GM19239 (cell line): ENCODE measurements around the gene FAT4.

Experiments
- DNase-seq: peaks from one replicate; pipeline ENCODE4 v3.0.0; 2011; ENCODE audit warnings: low spot score; ENCODE audit not compliant: insufficient read length
- FAIRE-seq: peaks from 2 replicates; lab custom pipeline; 2011; peaks lifted over from hg19 to GRCh38; lab: Jason Lieb, UNC

Gene FAT4

GRCh38 chr4:125316791-125317524, 2.2 kb downstream of the FAT4 start:
- FAIRE-seq = no peak
- no peak for DNase-seq

- FAIRE-seq (no peak), DNase-seq (no peak)
Measured at GRCh38 chr4:125317525-125317877, 2.7 kb downstream of the FAT4 start.

- DNase-seq (no peak), FAIRE-seq (no peak)
Measured at GRCh38 chr4:125319311-125319710, 4.6 kb downstream of the FAT4 start.

- FAIRE-seq = no peak
Measured at GRCh38 chr4:125321709-125322365, 7.1 kb downstream of the FAT4 start.

GRCh38 chr4:125322366-125322730, 7.6 kb downstream of the FAT4 start:
- DNase-seq = no peak
- no peak for FAIRE-seq

More at GRCh38 chr4:125321709-125322365, 7.1 kb downstream of the FAT4 start:
- no peak for DNase-seq

- FAIRE-seq = no peak
- no peak for DNase-seq
Measured at GRCh38 chr4:125323654-125324053, 8.9 kb downstream of the FAT4 start.

GRCh38 chr4:125325733-125326132, 11.0 kb downstream of the FAT4 start:
- DNase-seq = no peak
- no peak for FAIRE-seq

- FAIRE-seq = no peak
- no peak for DNase-seq
Measured at GRCh38 chr4:125331116-125331515, 16.4 kb downstream of the FAT4 start.

- FAIRE-seq = no peak
Measured at GRCh38 chr4:125334926-125335325, 20.2 kb downstream of the FAT4 start.

GRCh38 chr4:125338814-125339213, 24.1 kb downstream of the FAT4 start:
- no peak for DNase-seq
- FAIRE-seq = no peak

More at GRCh38 chr4:125334926-125335325, 20.2 kb downstream of the FAT4 start:
- DNase-seq = no peak

- FAIRE-seq (no peak), DNase-seq (no peak)
Measured at GRCh38 chr4:125344198-125344597, 29.4 kb downstream of the FAT4 start.

GRCh38 chr4:125346616-125347015, 31.9 kb downstream of the FAT4 start:
- FAIRE-seq (no peak), DNase-seq (no peak)

- no peak for FAIRE-seq
- no peak for DNase-seq
Measured at GRCh38 chr4:125350470-125351135, 35.8 kb downstream of the FAT4 start.

GRCh38 chr4:125352521-125352920, 37.8 kb downstream of the FAT4 start:
- DNase-seq (no peak), FAIRE-seq (no peak)

GRCh38 chr4:125353131-125353530, 38.4 kb downstream of the FAT4 start:
- DNase-seq (no peak), FAIRE-seq (no peak)

- DNase-seq = no peak
- FAIRE-seq = no peak
Measured at GRCh38 chr4:125355791-125356190, 41.0 kb downstream of the FAT4 start.

- FAIRE-seq (no peak), DNase-seq (no peak)
Measured at GRCh38 chr4:125357675-125358074, 42.9 kb downstream of the FAT4 start.

- FAIRE-seq = no peak
- DNase-seq = no peak
Measured at GRCh38 chr4:125358453-125358852, 43.7 kb downstream of the FAT4 start.

- FAIRE-seq = no peak
- DNase-seq = no peak
Measured at GRCh38 chr4:125359363-125359762, 44.6 kb downstream of the FAT4 start.

GRCh38 chr4:125359960-125360634, 45.3 kb downstream of the FAT4 start:
- FAIRE-seq = no peak
- DNase-seq = no peak

- FAIRE-seq = no peak
- DNase-seq = no peak
Measured at GRCh38 chr4:125360727-125361126, 46.0 kb downstream of the FAT4 start.
